ENCODE measurements around the gene NUBP2.

NUBP2 gene

GRCh38 chr16:1809281-1809801 is 26.6 kb downstream of the NUBP2 start:
- no peak for DNase-seq (ENCODE audit: low read depth in 2 of 2)

- no peak for DNase-seq (ENCODE audit: low read depth in 2 of 2)
These were observed 27.3 kb downstream of the NUBP2 start for GRCh38 chr16:1810106-1810505.

GRCh38 chr16:1810536-1810935 is 27.8 kb downstream of the NUBP2 start:
- DNase-seq (ENCODE audit: low read depth in 2 of 2): no peak

GRCh38 chr16:1812732-1813163 is 30.0 kb downstream of the NUBP2 start:
- peak; percentile 8 to 47 for DNase-seq (ENCODE audit: low read depth in 2 of 2)

GRCh38 chr16:1815461-1815860 is 32.7 kb downstream of the NUBP2 start:
- DNase-seq (ENCODE audit: low read depth in 2 of 2): no peak

GRCh38 chr16:1816396-1817275 is 33.9 kb downstream of the NUBP2 start:
- no peak for DNase-seq (ENCODE audit: low read depth in 2 of 2)

GRCh38 chr16:1817276-1817589 is 34.5 kb downstream of the NUBP2 start:
- DNase-seq (ENCODE audit: low read depth in 2 of 2): no peak

- DNase-seq (ENCODE audit: low read depth in 2 of 2): no peak
These were observed 35.0 kb downstream of the NUBP2 start for GRCh38 chr16:1817716-1818115.

- DNase-seq (ENCODE audit: low read depth in 2 of 2): no peak
These were observed 35.6 kb downstream of the NUBP2 start for GRCh38 chr16:1818204-1818872.

GRCh38 chr16:1818873-1819525 is 36.2 kb downstream of the NUBP2 start:
- no peak for DNase-seq (ENCODE audit: low read depth in 2 of 2)

- no peak for DNase-seq (ENCODE audit: low read depth in 2 of 2)
These were observed 36.9 kb downstream of the NUBP2 start for GRCh38 chr16:1819611-1820010.

- DNase-seq (ENCODE audit: low read depth in 2 of 2): no peak
These were observed 37.6 kb downstream of the NUBP2 start for GRCh38 chr16:1820096-1820945.

GRCh38 chr16:1820946-1821290 is 38.2 kb downstream of the NUBP2 start:
- no peak for DNase-seq (ENCODE audit: low read depth in 2 of 2)

GRCh38 chr16:1821861-1822611 is 39.3 kb downstream of the NUBP2 start:
- DNase-seq (ENCODE audit: low read depth in 2 of 2): no peak

- no peak for DNase-seq (ENCODE audit: low read depth in 2 of 2)
These were observed 40.0 kb downstream of the NUBP2 start for GRCh38 chr16:1822801-1823200.

- DNase-seq (ENCODE audit: low read depth in 2 of 2): no peak
These were observed 41.1 kb downstream of the NUBP2 start for GRCh38 chr16:1823821-1824220.

GRCh38 chr16:1825381-1825863 is 42.7 kb downstream of the NUBP2 start:
- no peak for DNase-seq (ENCODE audit: low read depth in 2 of 2)

- peak; percentile 45 to 58 for DNase-seq (ENCODE audit: low read depth in 2 of 2)
These were observed 43.3 kb downstream of the NUBP2 start for GRCh38 chr16:1825864-1826690.

- DNase-seq (ENCODE audit: low read depth in 2 of 2): peak; percentile 85
These were observed 44.2 kb downstream of the NUBP2 start, which contains the start of the genes FAHD1 and HAGH for GRCh38 chr16:1826691-1827573. Gene FAHD1, plus strand, starts transcription at chr16:1827206. Its CDS starts 33 bp downstream, at chr16:1827239. Gene HAGH, minus strand, starts transcription at chr16:1826825. Its CDS starts 38 bp downstream, at chr16:1826787.

Measured in stimulated activated CD4-positive, alpha-beta T cell treated with anti-CD3 and anti-CD28 coated beads, Interleukin-12 subunit alpha, Interleukin-12 subunit beta, amount 100 ng/mL, for 24 hours (primary cell).